Hindlimb muscle (tissue), 1 donor: ENCODE results near the gene RBM20. TPM values are rescaled to one million over a fixed set of nuclear protein-coding genes. Genes with fewer than 3 reads are reported as not detected.
"Not testable (repeated sequence)": the region's sequence is repeated elsewhere in the genome, so short reads cannot be mapped to it uniquely, and the experiment has no call there.

Experiments
- DNase-seq: peaks from one replicate; pipeline ENCODE4 v3.0.0-alpha.2; 2013
- polyA plus RNA-seq: library from polyadenylated mRNA; unstranded; fragments of 120-200 nt; gene quantifications from one replicate; pipeline ENCODE4 v1.2.1, GENCODE V29; 2013; ENCODE audit not compliant: insufficient read length

Gene RBM20
- polyA plus RNA-seq, 1 donor, result 14.0 TPM

GRCh38 chr10:110649347-110650264, 5.5 kb downstream of the RBM20 start:
- DNase-seq, result no peak

GRCh38 chr10:110650265-110650668, 6.1 kb downstream of the RBM20 start:
- DNase-seq, result no peak

GRCh38 chr10:110651044-110651958, 7.2 kb downstream of the RBM20 start:
- DNase-seq, result no peak

- DNase-seq, result no peak
These were observed 8.5 kb downstream of the RBM20 start for GRCh38 chr10:110652475-110653118.

- no peak for DNase-seq
These were observed 11.2 kb downstream of the RBM20 start for GRCh38 chr10:110655320-110655719.

- DNase-seq, result no peak
These were observed 12.5 kb downstream of the RBM20 start for GRCh38 chr10:110656612-110657011.

GRCh38 chr10:110657973-110658691, 14.0 kb downstream of the RBM20 start:
- DNase-seq, result no peak

- no peak for DNase-seq
These were observed 15.4 kb downstream of the RBM20 start for GRCh38 chr10:110659558-110659957.

GRCh38 chr10:110660289-110660688, 16.2 kb downstream of the RBM20 start:
- DNase-seq, result not testable (repeated sequence)

- DNase-seq, result no peak
These were observed 17.2 kb downstream of the RBM20 start for GRCh38 chr10:110661292-110661691.

GRCh38 chr10:110664483-110665420, 20.6 kb downstream of the RBM20 start:
- no peak for DNase-seq

GRCh38 chr10:110666259-110666658, 22.1 kb downstream of the RBM20 start:
- not testable (repeated sequence) for DNase-seq

GRCh38 chr10:110666673-110667072, 22.5 kb downstream of the RBM20 start:
- no peak for DNase-seq

GRCh38 chr10:110667620-110668343, 23.6 kb downstream of the RBM20 start:
- no peak for DNase-seq

GRCh38 chr10:110668443-110668842, 24.3 kb downstream of the RBM20 start:
- DNase-seq, result no peak

- no peak for DNase-seq
These were observed 26.2 kb downstream of the RBM20 start for GRCh38 chr10:110670335-110670734.

GRCh38 chr10:110671788-110672579, 27.8 kb downstream of the RBM20 start:
- DNase-seq, result peak; percentile 36

GRCh38 chr10:110672580-110672919, 28.4 kb downstream of the RBM20 start:
- DNase-seq, result no peak

GRCh38 chr10:110676016-110676415, 31.9 kb downstream of the RBM20 start:
- no peak for DNase-seq
